ENCODE results near the gene PYDC2. TPM values are rescaled to one million over a fixed set of nuclear protein-coding genes. Genes with fewer than 3 reads are reported as not detected.

PYDC2 gene
- total RNA-seq = not detected in 2 replicates

- DNase-seq (ENCODE audit: extremely low read depth, low read depth, low spot score) = no peak
Observed at GRCh38 chr3:191461113-191461595, at the start of gene PYDC2. Gene PYDC2, plus strand, starts transcription at chr3:191461163. Its CDS starts 0 bp downstream, at chr3:191461163.

GRCh38 chr3:191412759-191413158 is 48.2 kb upstream of the PYDC2 start:
- DNase-seq (ENCODE audit: extremely low read depth, low read depth, low spot score) = peak; percentile 85

- no peak for DNase-seq (ENCODE audit: extremely low read depth, low read depth, low spot score)
Observed at GRCh38 chr3:191414286-191414685, 46.7 kb upstream of the PYDC2 start.

GRCh38 chr3:191414732-191415131 is 46.2 kb upstream of the PYDC2 start:
- DNase-seq (ENCODE audit: extremely low read depth, low read depth, low spot score) = no peak

GRCh38 chr3:191415566-191415965 is 45.4 kb upstream of the PYDC2 start:
- no peak for DNase-seq (ENCODE audit: extremely low read depth, low read depth, low spot score)

- no peak for DNase-seq (ENCODE audit: extremely low read depth, low read depth, low spot score)
Observed at GRCh38 chr3:191417457-191417729, 43.6 kb upstream of the PYDC2 start.

- DNase-seq (ENCODE audit: extremely low read depth, low read depth, low spot score) = no peak
Observed at GRCh38 chr3:191420771-191421170, 40.2 kb upstream of the PYDC2 start.

- DNase-seq (ENCODE audit: extremely low read depth, low read depth, low spot score) = no peak
Observed at GRCh38 chr3:191424881-191425280, 36.1 kb upstream of the PYDC2 start.

- no peak for DNase-seq (ENCODE audit: extremely low read depth, low read depth, low spot score)
Observed at GRCh38 chr3:191425322-191425734, 35.6 kb upstream of the PYDC2 start.

- no peak for DNase-seq (ENCODE audit: extremely low read depth, low read depth, low spot score)
Observed at GRCh38 chr3:191426311-191426710, 34.7 kb upstream of the PYDC2 start.

GRCh38 chr3:191428177-191428576 is 32.8 kb upstream of the PYDC2 start:
- no peak for DNase-seq (ENCODE audit: extremely low read depth, low read depth, low spot score)

GRCh38 chr3:191430103-191430502 is 30.9 kb upstream of the PYDC2 start:
- DNase-seq (ENCODE audit: extremely low read depth, low read depth, low spot score) = no peak

GRCh38 chr3:191431160-191431822 is 29.7 kb upstream of the PYDC2 start:
- no peak for DNase-seq (ENCODE audit: extremely low read depth, low read depth, low spot score)

- no peak for DNase-seq (ENCODE audit: extremely low read depth, low read depth, low spot score)
Observed at GRCh38 chr3:191432162-191432561, 28.8 kb upstream of the PYDC2 start.

GRCh38 chr3:191434024-191434423 is 26.9 kb upstream of the PYDC2 start:
- no peak for DNase-seq (ENCODE audit: extremely low read depth, low read depth, low spot score)

GRCh38 chr3:191435981-191436380 is 25.0 kb upstream of the PYDC2 start:
- DNase-seq (ENCODE audit: extremely low read depth, low read depth, low spot score) = no peak

- DNase-seq (ENCODE audit: extremely low read depth, low read depth, low spot score) = no peak
Observed at GRCh38 chr3:191438150-191438814, 22.7 kb upstream of the PYDC2 start.

GRCh38 chr3:191440532-191440931 is 20.4 kb upstream of the PYDC2 start:
- DNase-seq (ENCODE audit: extremely low read depth, low read depth, low spot score) = no peak

- no peak for DNase-seq (ENCODE audit: extremely low read depth, low read depth, low spot score)
Observed at GRCh38 chr3:191441687-191442086, 19.3 kb upstream of the PYDC2 start.

- DNase-seq (ENCODE audit: extremely low read depth, low read depth, low spot score) = no peak
Observed at GRCh38 chr3:191444569-191444968, 16.4 kb upstream of the PYDC2 start.

- no peak for DNase-seq (ENCODE audit: extremely low read depth, low read depth, low spot score)
Observed at GRCh38 chr3:191449256-191449655, 11.7 kb upstream of the PYDC2 start.

GRCh38 chr3:191455257-191455952 is 5.6 kb upstream of the PYDC2 start:
- DNase-seq (ENCODE audit: extremely low read depth, low read depth, low spot score) = no peak

Measured in glomerular endothelial cell (primary cell).